ENCODE data around the gene ZNF443. TPM values are rescaled to one million over a fixed set of nuclear protein-coding genes. Genes with fewer than 3 reads are reported as not detected.
"Not testable (repeated sequence)": the region's sequence is repeated elsewhere in the genome, so short reads cannot be mapped to it uniquely, and the experiment has no call there.

The ZNF443 gene
- total RNA-seq, 2 donors from 2014 or later: 4.3 to 4.8 TPM

- H3K27me3 Mint-ChIP-seq (ENCODE audit: low read depth); ATAC-seq (replicated peaks in 1 of 2); DNase-seq; H3K4me3 Mint-ChIP-seq; H3K4me1 Mint-ChIP-seq (ENCODE audit: low read depth); H3K27ac Mint-ChIP-seq: not testable (repeated sequence)
- Mint-ChIP-seq H3K36me3 (ENCODE audit: insufficient read depth in 2 of 2) (peaks cover 37 to 52% of the 10 kb centered on the region in 2 donors), H3K9me3 (peaks cover 11 to 23% of the 10 kb centered on the region in 2 donors)
Measured at GRCh38 chr19:12464139-12464538, 23.3 kb upstream of the ZNF443 start.

GRCh38 chr19:12453495-12453894 is 12.7 kb upstream of the ZNF443 start:
- ATAC-seq (replicated peaks in 1 of 2) (no peak), DNase-seq (no peak)
- H3K9me3 Mint-ChIP-seq: peaks cover 18% of the 10 kb centered on the region in 2 donors
- no peak overlapping the region for H3K27ac Mint-ChIP-seq
- H3K27me3 Mint-ChIP-seq (ENCODE audit: low read depth): no peaks in the 10 kb centered on the region
- peaks cover 15 to 18% of the 10 kb centered on the region in 2 donors for H3K36me3 Mint-ChIP-seq (ENCODE audit: insufficient read depth in 2 of 2)
- no peaks in the 10 kb centered on the region for H3K4me1 Mint-ChIP-seq (ENCODE audit: low read depth)
- no peak overlapping the region for H3K4me3 Mint-ChIP-seq

GRCh38 chr19:12450844-12451243 is 10.0 kb upstream of the ZNF443 start:
- Mint-ChIP-seq H3K9me3 (peaks cover 15 to 18% of the 10 kb centered on the region in 2 donors), H3K4me3 (no peak overlapping the region), H3K27ac (no peak overlapping the region), H3K27me3 (ENCODE audit: low read depth) (no peaks in the 10 kb centered on the region), H3K4me1 (ENCODE audit: low read depth) (no peaks in the 10 kb centered on the region), H3K36me3 (ENCODE audit: insufficient read depth in 2 of 2) (peaks cover 11 to 18% of the 10 kb centered on the region in 2 donors)
- DNase-seq (no peak), ATAC-seq (replicated peaks in 1 of 2) (no peak)

GRCh38 chr19:12448808-12449207 is 8.0 kb upstream of the ZNF443 start:
- Mint-ChIP-seq H3K9me3 (peaks cover 17 to 22% of the 10 kb centered on the region in 2 donors), H3K4me3 (no peak overlapping the region), H3K4me1 (ENCODE audit: low read depth) (no peaks in the 10 kb centered on the region), H3K27me3 (ENCODE audit: low read depth) (no peaks in the 10 kb centered on the region), H3K36me3 (ENCODE audit: insufficient read depth in 2 of 2) (peaks cover 14 to 24% of the 10 kb centered on the region in 2 donors), H3K27ac (no peak overlapping the region)
- DNase-seq (no peak), ATAC-seq (replicated peaks in 1 of 2) (no peak)

GRCh38 chr19:12439686-12440540 is 908 bp downstream of the ZNF443 start:
- H3K4me3 Mint-ChIP-seq: peak overlapping the region; percentile 100
- DNase-seq (peak; percentile 59 to 68), ATAC-seq (replicated peaks in 1 of 2) (peak; percentile 14 to 21)
- peaks cover 19 to 39% of the 10 kb centered on the region in 2 donors for H3K36me3 Mint-ChIP-seq (ENCODE audit: insufficient read depth in 2 of 2)
- not testable (repeated sequence) for H3K27me3 Mint-ChIP-seq (ENCODE audit: low read depth); H3K27ac Mint-ChIP-seq; H3K4me1 Mint-ChIP-seq (ENCODE audit: low read depth)
- H3K9me3 Mint-ChIP-seq: peaks cover 5 to 12% of the 10 kb centered on the region in 2 donors

- not testable (repeated sequence) for H3K27me3 Mint-ChIP-seq (ENCODE audit: low read depth); H3K27ac Mint-ChIP-seq; ATAC-seq (replicated peaks in 1 of 2); DNase-seq; H3K4me1 Mint-ChIP-seq (ENCODE audit: low read depth); H3K4me3 Mint-ChIP-seq
- Mint-ChIP-seq H3K36me3 (ENCODE audit: insufficient read depth in 2 of 2) (peaks cover 43 to 68% of the 10 kb centered on the region in 2 donors), H3K9me3 (peaks cover 14 to 34% of the 10 kb centered on the region in 2 donors)
Measured at GRCh38 chr19:12430726-12431299, 10.0 kb downstream of the ZNF443 start.

- peaks cover 7 to 29% of the 10 kb centered on the region in 2 donors for H3K9me3 Mint-ChIP-seq
- peaks cover 42 to 48% of the 10 kb centered on the region in 2 donors for H3K36me3 Mint-ChIP-seq (ENCODE audit: insufficient read depth in 2 of 2)
- H3K27ac Mint-ChIP-seq: no peak overlapping the region
- no peaks in the 10 kb centered on the region for H3K27me3 Mint-ChIP-seq (ENCODE audit: low read depth)
- ATAC-seq (replicated peaks in 1 of 2): no peak
- no peak for DNase-seq
- no peak overlapping the region for H3K4me3 Mint-ChIP-seq
- no peaks in the 10 kb centered on the region for H3K4me1 Mint-ChIP-seq (ENCODE audit: low read depth)
Measured at GRCh38 chr19:12425888-12426274, 14.9 kb downstream of the ZNF443 start.

- Mint-ChIP-seq H3K27me3 (ENCODE audit: low read depth) (no peaks in the 10 kb centered on the region), H3K9me3 (peaks cover 6 to 26% of the 10 kb centered on the region in 2 donors), H3K4me3 (no peak overlapping the region), H3K27ac (no peak overlapping the region), H3K4me1 (ENCODE audit: low read depth) (no peaks in the 10 kb centered on the region), H3K36me3 (ENCODE audit: insufficient read depth in 2 of 2) (peaks cover 38 to 43% of the 10 kb centered on the region in 2 donors)
- ATAC-seq (replicated peaks in 1 of 2): no peak
- DNase-seq: no peak
Measured at GRCh38 chr19:12425236-12425887, 15.5 kb downstream of the ZNF443 start.

- not testable (repeated sequence) for H3K27ac Mint-ChIP-seq; H3K4me1 Mint-ChIP-seq (ENCODE audit: low read depth); ATAC-seq (replicated peaks in 1 of 2); H3K27me3 Mint-ChIP-seq (ENCODE audit: low read depth); DNase-seq; H3K4me3 Mint-ChIP-seq
- Mint-ChIP-seq H3K36me3 (ENCODE audit: insufficient read depth in 2 of 2) (peaks cover 16 to 20% of the 10 kb centered on the region in 2 donors), H3K9me3 (peaks cover 2 to 29% of the 10 kb centered on the region in 2 donors)
Measured at GRCh38 chr19:12417273-12417672, 23.5 kb downstream of the ZNF443 start.

- H3K4me3 Mint-ChIP-seq: no peak overlapping the region
- ATAC-seq (replicated peaks in 1 of 2) (no peak), DNase-seq (no peak)
- no peaks in the 10 kb centered on the region for H3K4me1 Mint-ChIP-seq (ENCODE audit: low read depth)
- H3K36me3 Mint-ChIP-seq (ENCODE audit: insufficient read depth in 2 of 2): peaks cover 11 to 20% of the 10 kb centered on the region in 2 donors
- no peak overlapping the region for H3K27ac Mint-ChIP-seq
- H3K27me3 Mint-ChIP-seq (ENCODE audit: low read depth): no peaks in the 10 kb centered on the region
- peaks cover 7 to 19% of the 10 kb centered on the region in 2 donors for H3K9me3 Mint-ChIP-seq
Measured at GRCh38 chr19:12411893-12412292, 28.9 kb downstream of the ZNF443 start.

- Mint-ChIP-seq H3K27ac (peak within 1 kb of the TSS; percentile 79), H3K36me3 (ENCODE audit: insufficient read depth in 2 of 2) (peaks cover 6 to 10% of the 10 kb centered on the region in 2 donors), H3K27me3 (ENCODE audit: low read depth) (no peaks in the 10 kb centered on the region), H3K9me3 (peaks cover 0 to 10% of the 10 kb centered on the region in 2 donors), H3K4me3 (peak within 1 kb of the TSS; percentile 94 to 95), H3K4me1 (ENCODE audit: low read depth) (peaks cover 17% of the 10 kb centered on the region)
- ATAC-seq (replicated peaks in 1 of 2) (peak; percentile 95 to 96), DNase-seq (peak; percentile 86 to 88)
Measured at GRCh38 chr19:12400633-12401502, 40.0 kb downstream of the ZNF443 start, which contains the start of gene ZNF799. ZNF799 (minus strand) TSS chr19:12401271; CDS start chr19:12401070, 201 bp downstream.

GRCh38 chr19:12399901-12400632 is 40.8 kb downstream of the ZNF443 start:
- ATAC-seq (replicated peaks in 1 of 2): peak; percentile 33 to 49
- peak; percentile 25 to 44 for DNase-seq
- H3K4me3 Mint-ChIP-seq: peak overlapping the region; percentile 94 to 95
- H3K27me3 Mint-ChIP-seq (ENCODE audit: low read depth): not testable (repeated sequence)
- peaks cover 6 to 13% of the 10 kb centered on the region in 2 donors for H3K36me3 Mint-ChIP-seq (ENCODE audit: insufficient read depth in 2 of 2)
- H3K27ac Mint-ChIP-seq: peak overlapping the region; percentile 63
- peaks cover 17% of the 10 kb centered on the region for H3K4me1 Mint-ChIP-seq (ENCODE audit: low read depth)
- peaks cover 2 to 13% of the 10 kb centered on the region in 2 donors for H3K9me3 Mint-ChIP-seq
